Glutamatergic neuron (in vitro differentiated cells): ENCODE results near the gene PNP. TPM values are rescaled to one million over a fixed set of nuclear protein-coding genes. Genes with fewer than 3 reads are reported as not detected.
"Not testable (repeated sequence)": the region's sequence is repeated elsewhere in the genome, so short reads cannot be mapped to it uniquely, and the experiment has no call there.

Source experiments
- DNase-seq: peaks from one replicate; pipeline ENCODE4 v3.0.0; 2022
- H3K27ac Mint-ChIP-seq: one replicate; pipeline ENCODE4 v1.8.0; 2020; ENCODE audit warnings: mild to moderate bottlenecking, mixed read lengths, inconsistent platforms; ENCODE audit not compliant: unreplicated experiment
- H3K27me3 Mint-ChIP-seq: one replicate; pipeline ENCODE4 v1.8.0; 2020; ENCODE audit warnings: mild to moderate bottlenecking, moderate library complexity, mixed read lengths, inconsistent platforms; ENCODE audit not compliant: unreplicated experiment
- H3K36me3 Mint-ChIP-seq: one replicate; pipeline ENCODE4 v1.8.0; 2020; ENCODE audit warnings: mild to moderate bottlenecking, mixed read lengths, inconsistent platforms; ENCODE audit not compliant: unreplicated experiment
- H3K4me1 Mint-ChIP-seq: one replicate; pipeline ENCODE4 v1.8.0; 2020; ENCODE audit warnings: mild to moderate bottlenecking, low read depth, mixed read lengths, inconsistent platforms; ENCODE audit not compliant: unreplicated experiment
- H3K4me3 Mint-ChIP-seq: one replicate; pipeline ENCODE4 v1.8.0; 2020; ENCODE audit warnings: mild to moderate bottlenecking, mixed read lengths, inconsistent platforms; ENCODE audit not compliant: unreplicated experiment
- H3K9me3 Mint-ChIP-seq: one replicate; pipeline ENCODE4 v1.8.0; 2020; ENCODE audit warnings: mild to moderate bottlenecking, moderate library complexity, mixed read lengths, inconsistent platforms; ENCODE audit not compliant: unreplicated experiment
- CTCF ChIP-seq: fragments of 200-600 bp; sonication (generic); IDR thresholded peaks from one replicate; pipeline ENCODE4 v1.5.0; 2021; ENCODE audit not compliant: partially characterized antibody, unreplicated experiment
- total RNA-seq: library from RNA; stranded (reverse); fragmentation: NEBNext Ultra II Directional; extraction: Animal tissue kit (Norgen Biotek cat#: 25700); gene quantifications from one replicate; pipeline ENCODE4 v1.2.1, GENCODE V29; 2021; ENCODE audit not compliant: unreplicated experiment

Gene PNP
- total RNA-seq, 1 donor from 2014 or later: 25.9 TPM

GRCh38 chr14:20440465-20440864 lies 28.7 kb upstream of the PNP start:
- Mint-ChIP-seq H3K4me3 (no peak overlapping the region), H3K36me3 (peaks cover 15% of the 10 kb centered on the region)

GRCh38 chr14:20440882-20441281 lies 28.3 kb upstream of the PNP start:
- peaks cover 7% of the 10 kb centered on the region for H3K9me3 Mint-ChIP-seq
- no peak overlapping the region for H3K27ac Mint-ChIP-seq
- TF ChIP-seq CTCF: no peak
- H3K27me3 Mint-ChIP-seq: peaks cover 8% of the 10 kb centered on the region
- H3K36me3 Mint-ChIP-seq: peaks cover 15% of the 10 kb centered on the region
- DNase-seq: no peak
- no peak overlapping the region for H3K4me3 Mint-ChIP-seq
- H3K4me1 Mint-ChIP-seq: no peaks in the 10 kb centered on the region

More at GRCh38 chr14:20440465-20440864, 28.7 kb upstream of the PNP start:
- Mint-ChIP-seq H3K27me3 (peaks cover 8% of the 10 kb centered on the region), H3K4me1 (no peaks in the 10 kb centered on the region), H3K27ac (no peak overlapping the region), H3K9me3 (peaks cover 7% of the 10 kb centered on the region)
- DNase-seq: no peak
- no peak for TF ChIP-seq CTCF

GRCh38 chr14:20441461-20441860 lies 27.7 kb upstream of the PNP start:
- no peak overlapping the region for H3K27ac Mint-ChIP-seq
- no peaks in the 10 kb centered on the region for H3K4me1 Mint-ChIP-seq
- H3K27me3 Mint-ChIP-seq: peaks cover 8% of the 10 kb centered on the region
- no peak for TF ChIP-seq CTCF
- H3K4me3 Mint-ChIP-seq: no peak overlapping the region
- peaks cover 15% of the 10 kb centered on the region for H3K36me3 Mint-ChIP-seq
- no peak for DNase-seq
- peaks cover 7% of the 10 kb centered on the region for H3K9me3 Mint-ChIP-seq

GRCh38 chr14:20443650-20444049 lies 25.6 kb upstream of the PNP start:
- H3K27me3 Mint-ChIP-seq, H3K27ac Mint-ChIP-seq, H3K4me3 Mint-ChIP-seq, DNase-seq, H3K4me1 Mint-ChIP-seq, H3K9me3 Mint-ChIP-seq: not testable (repeated sequence)
- H3K36me3 Mint-ChIP-seq: peaks cover 20% of the 10 kb centered on the region

- TF ChIP-seq CTCF: no peak
Measured at GRCh38 chr14:20446889-20447288, 22.3 kb upstream of the PNP start.

GRCh38 chr14:20452831-20453230 lies 16.4 kb upstream of the PNP start:
- H3K4me3 Mint-ChIP-seq: peak overlapping the region; percentile 61
- H3K4me1 Mint-ChIP-seq: peaks cover 14% of the 10 kb centered on the region
- DNase-seq, H3K9me3 Mint-ChIP-seq, H3K36me3 Mint-ChIP-seq, H3K27me3 Mint-ChIP-seq, H3K27ac Mint-ChIP-seq: not testable (repeated sequence)

More at GRCh38 chr14:20446889-20447288, 22.3 kb upstream of the PNP start:
- Mint-ChIP-seq H3K4me1 (peaks cover 8% of the 10 kb centered on the region), H3K27ac (no peak overlapping the region), H3K27me3 (no peaks in the 10 kb centered on the region), H3K36me3 (peaks cover 16% of the 10 kb centered on the region), H3K9me3 (no peaks in the 10 kb centered on the region), H3K4me3 (peak overlapping the region; percentile 46)
- no peak for DNase-seq
